ENCODE measurements around the gene KIAA1217. TPM values are rescaled to one million over a fixed set of nuclear protein-coding genes. Genes with fewer than 3 reads are reported as not detected.

KIAA1217 gene
- total RNA-seq, 1 experiment from 2014 or later, result 23.4 TPM

- no peak for TF ChIP-seq MAX (CRISPR knock-in tag; IDR thresholded peaks at IDR 0.05)
- no peak for TF ChIP-seq USF2 (CRISPR knock-in tag; IDR thresholded peaks at IDR 0.05)
These were observed 293.1 kb downstream of the KIAA1217 start (continued) for GRCh38 chr10:24502006-24502405.

GRCh38 chr10:24502801-24503460, 294.0 kb downstream of the KIAA1217 start:
- ChIA-PET CTCF (interaction anchor here (2.6 kb wide), 1 partner anchor 17 kb away, joined by 10 read pairs; no protein-coding TSS in a partner anchor), POLR2A (interaction anchor here (0.5 kb wide), 1 partner anchor 18 kb away, joined by 3 read pairs; no protein-coding TSS in a partner anchor)
- ATAC-seq, result peak; percentile 15; the same call in 1 of the 2 replicates
- no peaks in the 10 kb centered on the region for H3K9me3 Mint-ChIP-seq
- peak overlapping the region; percentile 44; the same call in 1 of the 2 replicates for H3K27ac Mint-ChIP-seq
- no peak for TF ChIP-seq ZSCAN18 (CRISPR knock-in tag; IDR thresholded peaks at IDR 0.05)
- TF ChIP-seq TEAD1 (CRISPR knock-in tag; IDR thresholded peaks at IDR 0.05), result no peak
- no peak for TF ChIP-seq FOXJ3 (CRISPR knock-in tag; IDR thresholded peaks at IDR 0.05; ENCODE audit: borderline replicate concordance)
- no peak for TF ChIP-seq MYBL2 (CRISPR knock-in tag; IDR thresholded peaks at IDR 0.05)
- TF ChIP-seq SMAD3 (CRISPR knock-in tag; IDR thresholded peaks at IDR 0.05; ENCODE audit: borderline replicate concordance), result no peak
- TF ChIP-seq NFYB (CRISPR knock-in tag; conservative IDR thresholded peaks at IDR 0.05; ENCODE audit: low read depth), result no peak
- no peak for TF ChIP-seq NFATC4 (CRISPR knock-in tag; IDR thresholded peaks at IDR 0.05)
- no peak for TF ChIP-seq E2F4 (CRISPR knock-in tag; IDR thresholded peaks at IDR 0.05; ENCODE audit: borderline replicate concordance, low read depth)
- no peak for TF ChIP-seq ZNF416 (CRISPR knock-in tag; IDR thresholded peaks at IDR 0.05)
- no peak for TF ChIP-seq OVOL2 (CRISPR knock-in tag; IDR thresholded peaks at IDR 0.05; ENCODE audit: borderline replicate concordance)
- TF ChIP-seq SMAD4 (CRISPR knock-in tag; IDR thresholded peaks at IDR 0.05), result no peak
- TF ChIP-seq ZNF232 (CRISPR knock-in tag; IDR thresholded peaks at IDR 0.05), result no peak
- TF ChIP-seq SOX15 (CRISPR knock-in tag; IDR thresholded peaks at IDR 0.05), result no peak
- TF ChIP-seq ELF4 (CRISPR knock-in tag; IDR thresholded peaks at IDR 0.05; ENCODE audit: low read depth), result no peak
- TF ChIP-seq CREM (CRISPR knock-in tag; IDR thresholded peaks at IDR 0.05), result no peak
- TF ChIP-seq ATF1 (CRISPR knock-in tag; IDR thresholded peaks at IDR 0.05), result no peak
- no peak for TF ChIP-seq TP53 (CRISPR knock-in tag; IDR thresholded peaks at IDR 0.05)
- TF ChIP-seq HMGA2 (CRISPR knock-in tag; IDR thresholded peaks at IDR 0.05), result no peak
- TF ChIP-seq ATF6 (CRISPR knock-in tag; IDR thresholded peaks at IDR 0.05), result no peak
- no peak for TF ChIP-seq USF1 (CRISPR knock-in tag; IDR thresholded peaks at IDR 0.05)
- H3K27me3 Mint-ChIP-seq (ENCODE audit: low read depth), result no peaks in the 10 kb centered on the region
- no peak overlapping the region for H3K4me3 Mint-ChIP-seq
- peaks cover 14% of the 10 kb centered on the region; the same call in 1 of the 2 replicates for H3K36me3 Mint-ChIP-seq
- no peak for DNase-seq (ENCODE audit: low spot score)
- peaks cover 8% of the 10 kb centered on the region for H3K4me1 Mint-ChIP-seq
